GM19463 (cell line): Measurements from ENCODE around the gene ZNF543.
A peak's percentile ranks its signal among the peaks of the same experiment; 100 is the strongest.
"Not testable (repeated sequence)": the region's sequence is repeated elsewhere in the genome, so short reads cannot be mapped to it uniquely, and the experiment has no call there.

Experiments
- ATAC-seq: cut with Tn5 transposase; IDR thresholded peaks from one replicate; pipeline ENCODE4 v1.9.1; 2021; ENCODE audit warnings: mild to moderate bottlenecking, moderate library complexity; ENCODE audit not compliant: unreplicated experiment

Gene ZNF543

DNA sequence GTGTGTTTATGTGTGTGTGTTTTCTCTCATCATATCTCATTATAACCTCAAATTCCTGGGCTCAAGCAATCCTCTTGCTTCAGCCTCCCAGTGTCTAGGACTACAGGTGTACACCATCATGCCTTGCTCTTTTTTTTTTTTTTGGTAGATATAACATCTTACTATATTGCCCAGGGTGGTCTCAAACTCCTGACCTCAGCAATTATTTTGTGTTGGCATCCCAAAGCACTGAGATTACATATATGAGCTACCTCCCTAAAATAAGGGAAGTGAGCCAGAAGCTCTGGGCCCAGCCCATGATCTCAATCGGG is 448 bp upstream of the ZNF543 start:
- no peak for ATAC-seq

DNA sequence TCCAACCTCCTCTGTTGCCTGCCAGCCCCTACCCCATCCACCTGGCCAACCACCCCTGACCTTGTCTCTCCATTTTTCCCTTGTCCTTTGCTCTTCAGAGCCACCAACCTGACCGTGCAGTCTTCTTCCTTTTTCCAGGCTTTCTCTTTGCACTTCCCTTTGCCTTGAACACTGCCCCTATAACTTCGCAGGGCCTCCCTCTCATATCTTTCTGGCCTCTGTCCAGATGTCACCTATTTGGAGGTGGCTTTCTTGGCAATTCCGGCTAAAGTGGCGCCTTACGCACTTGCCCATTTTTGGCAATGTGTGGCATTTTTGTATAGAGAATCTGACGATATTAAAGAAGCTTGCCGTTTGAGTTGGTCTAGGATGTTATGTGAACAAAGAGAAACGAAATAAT is 844 bp downstream of the ZNF543 start:
- no peak for ATAC-seq

DNA sequence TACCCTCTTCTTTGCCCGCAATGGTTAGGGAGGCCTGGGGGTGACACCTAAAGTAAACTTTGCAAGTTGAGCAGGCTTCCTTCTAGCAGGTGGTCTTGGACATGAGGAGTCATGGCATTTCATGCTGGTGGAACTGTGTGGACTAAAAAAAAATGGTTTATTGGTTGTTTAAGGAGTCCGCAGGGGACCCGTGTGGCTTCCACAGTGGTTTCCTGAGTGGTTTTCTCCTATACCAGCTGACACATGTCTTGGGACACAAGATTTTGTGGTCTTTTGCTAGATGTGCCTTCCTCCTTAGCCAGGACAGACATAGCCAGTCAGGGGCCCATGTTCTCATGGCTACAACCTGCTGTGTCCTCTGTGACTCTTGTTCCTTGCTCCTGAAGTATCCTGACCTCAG is 1.5 kb downstream of the ZNF543 start:
- ATAC-seq = no peak

DNA sequence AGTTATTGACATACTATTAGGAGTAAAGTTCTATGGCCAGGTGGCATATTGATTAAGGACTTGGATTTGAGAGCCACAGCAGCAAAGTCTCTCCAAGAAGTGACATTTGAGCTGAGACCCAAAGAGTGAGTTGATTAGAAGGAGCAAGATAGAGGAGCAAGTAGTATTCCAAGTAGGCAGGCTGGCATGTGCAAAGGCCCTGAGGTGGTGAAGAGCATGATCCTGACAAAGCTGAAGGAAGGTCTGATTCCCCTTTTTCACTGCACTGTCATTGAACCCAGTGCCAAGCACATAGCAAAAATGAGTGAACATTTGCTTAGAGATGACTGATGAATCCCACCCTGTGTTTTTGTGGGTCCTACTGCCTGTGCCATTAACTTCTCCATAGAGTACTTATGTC is 4.7 kb downstream of the ZNF543 start:
- no peak for ATAC-seq

DNA sequence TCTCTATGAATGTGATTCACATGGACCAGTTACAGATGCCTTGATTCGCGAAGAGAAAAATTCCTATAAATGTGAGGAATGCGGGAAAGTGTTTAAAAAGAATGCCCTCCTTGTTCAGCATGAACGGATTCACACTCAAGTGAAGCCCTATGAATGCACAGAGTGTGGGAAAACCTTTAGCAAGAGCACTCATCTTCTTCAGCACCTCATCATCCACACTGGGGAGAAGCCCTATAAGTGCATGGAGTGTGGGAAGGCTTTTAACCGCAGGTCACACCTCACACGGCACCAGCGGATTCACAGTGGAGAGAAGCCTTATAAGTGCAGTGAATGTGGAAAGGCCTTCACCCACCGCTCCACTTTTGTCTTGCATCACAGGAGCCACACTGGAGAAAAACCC is 7.7 kb downstream of the ZNF543 start:
- ATAC-seq = no peak

DNA sequence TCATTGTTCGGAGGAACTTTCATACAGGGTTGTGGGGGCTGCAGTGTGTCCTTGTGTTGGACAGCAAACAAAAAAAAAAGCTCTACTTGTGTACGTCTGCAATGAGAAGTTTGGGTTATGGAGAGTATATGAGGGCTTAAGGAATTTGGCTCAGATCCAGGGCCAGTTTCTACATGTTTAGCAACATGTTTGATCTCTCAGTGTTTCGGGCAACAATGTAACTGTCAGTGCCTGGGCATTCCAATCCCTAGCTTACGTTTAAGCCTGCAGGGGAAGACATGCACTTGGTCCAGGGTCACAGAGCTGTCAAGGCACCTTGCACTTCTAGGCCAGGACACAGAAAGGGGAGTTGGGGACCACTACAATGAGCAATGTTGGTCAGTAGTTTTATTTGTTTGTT is 13.9 kb downstream of the ZNF543 start:
- ATAC-seq = no peak

DNA sequence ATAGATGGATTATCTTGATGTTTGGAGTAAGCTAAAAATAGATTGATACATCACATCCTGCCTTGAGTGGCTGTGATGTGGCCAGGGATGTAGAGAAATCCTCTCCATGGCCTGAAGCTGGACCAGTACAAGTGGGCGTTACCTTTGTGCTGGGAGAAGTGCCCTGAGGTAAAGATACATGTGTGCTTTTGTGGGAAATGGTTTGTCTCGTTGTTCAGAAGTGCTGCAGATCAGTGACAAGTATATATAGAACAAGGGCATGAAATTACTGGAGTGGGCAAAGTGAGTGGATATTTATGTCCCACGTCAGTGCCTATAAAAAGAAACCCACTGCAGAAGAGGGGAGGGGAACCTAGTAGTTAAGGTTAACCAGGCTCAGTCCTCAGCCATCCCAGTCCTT is 18.6 kb downstream of the ZNF543 start:
- no peak for ATAC-seq

DNA sequence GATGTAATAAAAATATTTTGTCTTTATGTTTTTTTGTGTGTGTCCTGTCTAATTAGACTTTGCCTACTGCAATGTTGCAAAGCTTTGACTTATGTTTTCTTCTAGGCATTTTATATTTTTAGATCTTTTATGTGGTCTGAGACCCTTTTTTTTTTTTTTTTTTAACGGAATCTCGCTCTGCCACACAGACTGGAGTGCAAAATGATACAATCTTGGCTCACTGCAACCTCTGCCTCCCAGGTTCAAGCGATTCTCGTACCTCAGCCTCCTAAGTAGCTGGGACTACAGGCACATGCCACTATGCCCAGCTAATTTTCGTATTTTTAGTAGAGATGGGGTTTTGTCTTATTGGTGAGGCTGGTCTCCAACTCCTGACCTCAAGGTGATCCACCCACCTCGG is 22.3 kb downstream of the ZNF543 start:
- no peak for ATAC-seq

DNA sequence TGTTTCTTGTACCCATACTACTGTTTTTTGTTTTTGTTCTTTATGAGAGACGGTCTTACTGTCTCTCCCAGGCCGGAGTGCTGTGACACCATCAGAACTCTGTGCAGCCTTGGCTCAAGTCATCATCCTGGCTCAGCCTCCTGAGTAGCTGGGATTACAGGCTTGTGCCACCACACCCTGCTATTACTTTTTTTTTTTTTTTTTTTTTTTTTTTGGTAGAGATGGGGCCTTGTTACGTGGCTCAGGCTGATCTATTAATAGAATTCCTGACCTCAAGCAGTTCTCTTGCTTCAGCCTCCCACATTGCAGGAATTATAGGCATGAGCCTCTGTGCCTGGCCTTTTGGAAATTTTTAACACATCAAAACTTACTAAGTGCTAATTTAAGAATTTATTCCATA is 27.9 kb downstream of the ZNF543 start:
- no peak for ATAC-seq

DNA sequence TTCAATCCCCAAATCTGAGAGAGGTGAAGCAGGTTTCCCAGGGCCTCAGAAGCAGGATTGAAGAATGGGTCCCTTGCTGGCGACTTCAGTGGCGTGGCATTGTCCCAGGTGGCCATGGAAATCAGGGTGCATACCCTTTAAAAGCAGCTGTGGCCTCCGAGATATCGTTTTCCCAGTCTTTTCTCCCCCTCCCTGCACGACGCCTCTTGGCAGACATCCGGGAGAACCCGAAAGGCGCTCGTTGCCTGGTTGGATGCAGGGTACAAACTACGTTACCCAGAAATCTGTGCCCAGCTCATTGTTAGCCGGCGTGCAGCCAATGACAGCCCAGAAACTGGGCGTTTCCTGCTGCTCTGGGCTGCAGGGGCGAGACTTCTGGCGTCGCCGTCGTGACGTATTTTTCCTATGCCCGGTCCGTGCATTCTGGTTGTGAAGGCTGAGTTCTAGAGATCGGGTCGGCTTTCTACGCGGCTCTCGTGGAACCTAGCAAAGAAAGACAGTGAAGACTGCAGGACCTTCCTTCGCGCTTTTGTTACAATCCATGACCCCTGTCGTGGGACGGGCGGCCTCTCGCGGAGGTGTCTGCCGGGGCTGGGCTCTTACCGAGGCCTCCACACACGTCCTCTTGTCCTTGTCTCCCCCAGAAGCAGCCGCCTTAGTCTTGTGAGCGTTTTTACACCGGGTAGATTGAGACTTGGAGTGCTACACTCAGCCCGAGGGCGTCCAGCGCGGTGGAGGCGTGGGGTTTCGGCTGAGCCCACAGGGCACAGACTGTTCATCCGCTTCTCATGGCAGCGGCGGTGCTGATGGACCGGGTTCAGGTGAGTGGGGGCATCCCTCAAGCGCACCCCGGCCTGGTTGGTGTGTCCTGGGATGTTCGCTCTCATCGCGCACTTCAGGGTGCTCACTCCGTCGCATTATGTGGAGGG is 30.9 kb downstream of the ZNF543 start, which contains the start of gene ZNF304:
ZNF304 (plus strand) TSS at position 395 of the 929 bp plus-strand sequence; CDS start at position 789, 394 bp downstream.
- ATAC-seq = peak; percentile 100

DNA sequence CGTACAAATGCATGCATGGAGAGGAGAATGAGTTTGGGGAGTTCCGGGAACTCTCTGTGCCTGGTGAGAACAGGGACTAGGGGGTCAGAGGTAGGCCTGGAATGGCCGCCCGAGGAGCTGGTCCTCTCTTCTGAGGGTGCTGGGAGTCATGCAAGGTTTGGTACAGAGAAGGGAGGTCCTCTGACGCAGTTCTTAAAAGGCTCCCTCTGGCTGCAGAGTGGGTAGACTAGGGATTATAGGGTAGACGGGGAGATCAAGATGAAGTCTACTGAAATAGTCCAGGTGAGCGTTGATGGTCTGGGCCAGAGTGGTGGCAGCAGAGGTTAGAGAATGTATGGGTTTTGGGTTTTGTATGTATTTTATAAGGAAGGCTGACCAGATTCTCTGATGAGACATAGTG is 31.6 kb downstream of the ZNF543 start:
- ATAC-seq = no peak

DNA sequence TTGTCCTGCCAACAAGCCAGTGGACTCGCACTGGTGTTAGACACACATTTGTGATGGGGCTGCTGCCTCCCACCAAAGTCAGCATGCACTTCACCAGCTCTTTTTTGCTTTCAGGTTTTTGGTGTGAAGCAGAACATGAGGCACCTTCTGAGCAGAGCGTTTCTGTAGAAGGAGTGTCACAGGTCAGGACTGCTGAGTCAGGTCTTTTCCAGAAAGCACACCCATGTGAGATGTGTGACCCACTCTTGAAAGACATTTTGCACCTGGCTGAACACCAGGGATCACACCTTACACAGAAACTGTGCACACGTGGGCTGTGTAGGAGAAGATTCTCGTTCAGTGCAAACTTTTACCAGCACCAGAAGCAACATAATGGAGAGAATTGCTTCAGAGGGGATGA is 35.6 kb downstream of the ZNF543 start:
- ATAC-seq = no peak

DNA sequence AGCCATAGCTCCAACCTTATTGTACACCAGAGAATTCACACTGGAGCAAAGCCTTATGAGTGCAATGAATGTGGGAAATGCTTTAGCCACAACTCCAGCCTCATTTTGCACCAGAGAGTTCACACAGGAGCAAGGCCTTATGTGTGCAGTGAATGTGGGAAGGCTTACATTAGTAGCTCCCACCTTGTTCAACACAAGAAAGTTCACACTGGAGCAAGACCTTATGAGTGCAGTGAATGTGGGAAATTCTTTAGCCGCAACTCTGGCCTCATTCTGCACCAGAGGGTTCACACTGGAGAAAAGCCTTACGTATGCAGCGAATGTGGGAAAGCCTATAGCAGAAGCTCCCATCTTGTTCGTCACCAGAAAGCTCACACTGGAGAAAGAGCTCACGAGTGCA is 37.1 kb downstream of the ZNF543 start:
- ATAC-seq = no peak

DNA sequence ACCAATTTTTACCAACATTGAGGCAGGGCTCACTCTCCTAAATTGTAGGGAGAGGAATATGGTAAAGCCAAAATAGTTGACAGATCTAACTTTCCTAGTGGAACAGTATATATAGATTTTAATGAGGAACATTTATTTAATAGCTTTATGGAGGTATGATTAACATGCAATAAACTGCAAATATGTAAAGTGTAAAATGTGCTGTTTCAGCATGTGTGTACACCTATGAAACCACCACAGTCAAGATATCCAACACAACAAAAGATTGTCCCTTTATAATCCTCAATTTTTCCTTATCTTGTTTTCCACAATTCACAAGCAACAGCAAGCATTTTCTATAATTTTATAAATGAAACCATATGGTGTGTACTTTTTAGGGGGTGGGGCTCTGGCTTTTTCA is 39.0 kb downstream of the ZNF543 start:
- ATAC-seq = no peak

DNA sequence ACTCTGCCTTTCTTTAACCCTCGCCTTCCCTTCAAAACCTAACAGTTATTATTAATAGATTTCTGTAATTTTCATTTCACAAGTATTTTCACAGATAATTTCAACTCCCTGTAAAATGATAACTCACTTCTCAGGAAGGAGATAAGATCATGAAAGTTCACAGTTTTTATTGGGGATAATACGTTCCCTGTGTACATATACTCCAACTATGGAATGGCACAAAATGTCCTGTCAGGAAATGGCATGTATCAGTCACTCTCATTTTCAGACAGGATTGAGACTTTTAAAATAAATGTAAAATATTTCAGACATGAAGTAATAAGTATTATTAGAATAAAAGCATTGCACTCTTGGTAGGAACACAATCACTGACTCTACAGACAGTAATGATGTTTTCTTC is 42.1 kb downstream of the ZNF543 start:
- no peak for ATAC-seq

DNA sequence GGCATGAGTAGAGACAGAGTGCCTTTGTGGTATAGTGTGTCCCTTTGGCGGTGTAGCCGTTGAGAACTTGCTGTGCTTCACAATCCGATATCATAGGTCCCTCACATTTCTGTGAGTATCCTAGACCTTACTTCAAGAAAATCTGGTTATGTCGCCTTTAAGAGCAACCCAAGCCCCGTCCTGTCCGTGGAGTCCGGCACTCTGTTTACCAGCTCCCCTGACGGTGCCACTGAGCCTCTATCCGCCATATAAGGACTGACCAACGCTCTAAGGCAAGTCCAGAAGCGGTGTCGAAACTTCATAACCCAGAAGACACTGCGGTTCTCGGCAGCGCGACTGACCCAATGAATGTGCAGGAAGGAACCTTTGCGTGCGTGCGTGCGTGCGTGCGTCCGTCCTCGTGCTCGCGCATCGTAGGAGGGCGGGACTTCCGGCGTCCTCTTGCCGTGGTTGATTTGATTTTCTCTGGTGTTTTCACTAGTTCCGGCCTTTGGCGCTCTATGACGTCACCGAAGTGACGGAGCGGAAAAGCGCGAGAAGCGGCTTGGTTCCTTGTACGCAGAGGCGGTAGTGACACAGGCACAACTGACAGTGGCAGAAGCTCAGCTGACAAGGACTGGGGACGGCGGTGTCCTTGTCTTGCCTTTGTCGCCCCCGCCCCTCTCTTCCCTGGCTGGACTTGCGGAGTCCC is 42.9 kb downstream of the ZNF543 start, which contains the start of the genes TRAPPC2B and ZNF547:
TRAPPC2B (plus strand) TSS at position 555 of the 691 bp plus-strand sequence. CDS start 1,283 bp downstream, outside the sequence.
ZNF547 (plus strand) TSS at position 555 of the 691 bp plus-strand sequence. CDS start 5,005 bp downstream, outside the sequence.
- ATAC-seq = peak; percentile 95

DNA sequence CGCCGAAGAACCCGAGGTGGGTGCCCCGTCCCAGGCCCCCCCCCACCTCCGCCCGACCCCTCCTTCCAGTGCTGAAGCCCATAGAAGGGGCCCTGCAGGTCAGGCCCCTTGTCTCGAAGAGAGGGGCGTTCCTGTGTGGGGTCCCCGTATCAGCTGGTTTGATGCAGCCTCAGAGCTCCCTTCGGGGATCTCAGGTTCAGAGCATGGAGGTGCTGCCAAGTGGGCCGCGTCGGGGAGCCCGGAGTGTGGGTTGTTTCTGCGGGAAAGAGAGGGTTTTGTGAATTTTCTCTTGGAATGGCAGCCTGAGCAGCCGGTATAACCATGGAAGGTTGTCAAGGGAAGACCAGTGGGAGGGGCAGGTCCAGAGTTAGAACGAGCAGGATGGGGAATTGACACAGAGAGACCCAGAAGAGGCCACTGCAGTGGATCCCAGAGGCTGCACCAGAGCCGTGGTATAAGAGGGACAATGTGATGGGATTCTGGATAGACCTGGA is 43.5 kb downstream of the ZNF543 start:
- ATAC-seq = peak; percentile 8

DNA sequence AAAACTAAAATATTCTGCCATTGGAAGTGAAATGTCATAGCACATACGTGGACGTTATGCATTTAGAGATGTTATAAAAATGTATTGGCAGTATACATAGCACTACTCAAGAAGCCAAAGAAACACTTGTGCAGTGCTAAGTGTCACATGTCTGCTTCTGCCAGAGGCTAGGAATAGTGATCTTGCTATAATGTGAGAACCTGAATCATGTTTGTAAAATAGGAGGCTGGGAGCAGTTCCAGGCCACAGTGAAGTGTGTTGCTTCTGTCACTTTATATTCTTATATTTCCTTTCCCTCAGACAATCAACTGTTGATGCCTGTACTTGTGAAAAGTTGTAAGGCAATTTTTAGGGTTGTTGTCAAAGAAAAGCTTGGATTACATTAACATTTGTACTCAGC is 46.5 kb downstream of the ZNF543 start:
- no peak for ATAC-seq

DNA sequence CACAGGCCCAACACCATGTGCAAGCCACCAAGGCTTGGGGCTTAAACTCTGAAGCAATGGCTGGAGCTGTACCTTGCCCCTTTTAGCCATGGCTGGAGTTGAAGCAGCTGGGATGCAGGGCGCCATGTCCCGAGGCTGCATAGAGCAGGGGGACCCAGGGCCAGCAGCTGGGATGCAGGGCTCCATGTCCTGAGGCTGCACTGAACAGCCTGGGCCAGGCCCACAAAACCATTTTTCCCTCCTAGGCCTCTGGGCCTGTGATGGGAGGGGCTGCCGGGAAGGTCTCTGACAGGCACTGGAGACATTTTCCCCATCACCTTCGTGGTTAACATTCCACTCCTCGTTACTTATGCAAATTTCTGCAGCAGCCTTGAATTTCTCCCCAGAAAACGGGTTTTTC is 53.9 kb downstream of the ZNF543 start:
- no peak for ATAC-seq

DNA sequence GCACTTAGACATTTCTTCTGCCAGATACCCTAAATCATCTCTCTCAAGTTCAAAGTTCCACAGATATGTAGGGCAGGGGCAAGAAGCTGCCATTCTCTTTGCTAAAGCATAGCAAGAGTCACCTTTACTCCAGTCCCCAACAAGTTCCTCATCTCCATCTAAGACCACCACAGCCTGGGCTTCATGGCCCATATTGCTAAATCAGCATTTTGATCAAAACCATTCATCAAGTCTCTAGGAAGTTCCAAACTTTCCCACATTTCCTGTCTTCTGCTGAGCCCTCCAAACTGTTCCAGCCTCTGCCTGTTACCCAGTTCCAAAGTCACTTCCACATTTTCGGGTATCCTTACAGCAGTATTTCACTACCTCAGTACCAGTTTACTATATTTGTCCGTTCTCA is 54.4 kb downstream of the ZNF543 start:
- not testable (repeated sequence) for ATAC-seq

DNA sequence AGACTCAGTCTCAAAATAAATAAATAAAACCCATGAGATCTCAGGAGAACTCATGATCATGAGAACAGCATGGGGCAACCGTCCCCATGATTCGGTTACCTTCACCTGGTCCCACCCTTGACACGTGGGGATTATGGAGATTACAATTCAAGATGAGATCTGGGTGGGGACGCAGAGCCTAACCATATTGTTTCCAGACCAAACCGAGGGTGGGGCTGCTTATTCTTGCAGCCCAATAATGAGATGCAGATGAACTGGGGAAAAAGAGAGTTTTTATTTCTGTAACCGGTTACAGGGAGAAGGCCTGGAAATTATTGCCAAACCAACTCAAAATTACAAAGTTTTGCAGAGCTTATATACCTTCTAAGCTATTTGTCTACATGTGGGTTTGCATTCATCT is 55.9 kb downstream of the ZNF543 start:
- no peak for ATAC-seq
